GM12874 (cell line): ENCODE data around the gene NPAT.

Source experiments
- TF ChIP-seq, protein P1 (sequence below): IDR thresholded peaks from 2 replicates; pipeline ENCODE4 v1.5.1; 2011; ENCODE audit warnings: low read depth, mild to moderate bottlenecking, control low read depth, low read length, moderate library complexity; ENCODE audit not compliant: insufficient read depth

The NPAT gene

DNA sequence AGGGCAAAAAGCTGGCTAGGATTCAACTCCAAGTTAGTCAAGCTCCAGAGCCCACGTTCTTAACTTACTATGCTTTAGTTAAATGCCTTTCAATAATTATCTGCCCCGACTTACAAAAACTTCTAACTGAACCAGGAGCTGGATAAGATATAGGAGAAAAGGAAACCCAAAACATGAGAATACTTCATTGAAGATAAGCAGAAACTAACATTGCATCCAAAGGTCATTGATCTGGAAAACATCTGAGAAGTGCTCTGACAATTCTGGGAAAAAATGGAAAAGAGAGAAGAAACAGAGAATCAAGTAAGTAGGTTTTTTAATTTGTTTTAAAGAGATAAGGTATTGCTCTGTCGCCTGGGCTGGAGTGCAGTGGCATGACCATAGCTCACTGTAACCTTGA is 73.9 kb downstream of the NPAT start:
- TF ChIP-seq, protein P1, sequence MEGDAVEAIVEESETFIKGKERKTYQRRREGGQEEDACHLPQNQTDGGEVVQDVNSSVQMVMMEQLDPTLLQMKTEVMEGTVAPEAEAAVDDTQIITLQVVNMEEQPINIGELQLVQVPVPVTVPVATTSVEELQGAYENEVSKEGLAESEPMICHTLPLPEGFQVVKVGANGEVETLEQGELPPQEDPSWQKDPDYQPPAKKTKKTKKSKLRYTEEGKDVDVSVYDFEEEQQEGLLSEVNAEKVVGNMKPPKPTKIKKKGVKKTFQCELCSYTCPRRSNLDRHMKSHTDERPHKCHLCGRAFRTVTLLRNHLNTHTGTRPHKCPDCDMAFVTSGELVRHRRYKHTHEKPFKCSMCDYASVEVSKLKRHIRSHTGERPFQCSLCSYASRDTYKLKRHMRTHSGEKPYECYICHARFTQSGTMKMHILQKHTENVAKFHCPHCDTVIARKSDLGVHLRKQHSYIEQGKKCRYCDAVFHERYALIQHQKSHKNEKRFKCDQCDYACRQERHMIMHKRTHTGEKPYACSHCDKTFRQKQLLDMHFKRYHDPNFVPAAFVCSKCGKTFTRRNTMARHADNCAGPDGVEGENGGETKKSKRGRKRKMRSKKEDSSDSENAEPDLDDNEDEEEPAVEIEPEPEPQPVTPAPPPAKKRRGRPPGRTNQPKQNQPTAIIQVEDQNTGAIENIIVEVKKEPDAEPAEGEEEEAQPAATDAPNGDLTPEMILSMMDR, result no peak

DNA sequence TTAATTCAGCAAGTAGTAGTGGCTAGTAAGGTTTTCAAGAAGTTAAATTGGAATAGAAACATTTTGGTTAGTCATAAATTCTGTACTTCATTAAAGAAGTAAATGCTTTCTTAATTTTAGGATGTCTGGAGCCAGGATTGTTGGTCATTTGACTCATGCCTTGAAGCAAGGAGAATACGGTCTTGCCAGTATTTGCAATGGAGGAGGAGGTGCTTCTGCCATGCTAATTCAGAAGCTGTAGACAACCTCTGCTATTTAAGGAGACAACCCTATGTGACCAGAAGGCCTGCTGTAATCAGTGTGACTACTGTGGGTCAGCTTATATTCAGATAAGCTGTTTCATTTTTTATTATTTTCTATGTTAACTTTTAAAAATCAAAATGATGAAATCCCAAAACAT is 75.3 kb downstream of the NPAT start:
- TF ChIP-seq, protein P1, result no peak

DNA sequence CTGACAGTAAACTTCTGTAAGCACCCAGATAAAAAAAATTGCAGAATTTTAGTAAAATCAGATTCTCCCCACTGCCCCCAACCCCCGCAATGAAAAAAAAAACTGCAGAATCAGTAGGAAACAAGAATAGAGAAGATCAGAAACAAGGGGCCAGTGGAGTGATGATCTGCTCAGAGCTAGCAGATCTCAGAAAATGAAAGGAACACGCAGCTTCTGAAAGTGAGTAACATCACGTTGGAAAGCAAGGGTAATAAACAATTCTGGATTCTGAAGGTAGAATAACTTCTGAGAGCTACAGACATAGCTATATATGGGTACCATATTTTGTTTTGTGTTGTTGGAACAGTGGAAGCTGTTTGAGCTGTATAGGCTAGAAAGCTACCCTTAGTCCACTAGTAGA is 77.8 kb downstream of the NPAT start:
- TF ChIP-seq, protein P1, result no peak

DNA sequence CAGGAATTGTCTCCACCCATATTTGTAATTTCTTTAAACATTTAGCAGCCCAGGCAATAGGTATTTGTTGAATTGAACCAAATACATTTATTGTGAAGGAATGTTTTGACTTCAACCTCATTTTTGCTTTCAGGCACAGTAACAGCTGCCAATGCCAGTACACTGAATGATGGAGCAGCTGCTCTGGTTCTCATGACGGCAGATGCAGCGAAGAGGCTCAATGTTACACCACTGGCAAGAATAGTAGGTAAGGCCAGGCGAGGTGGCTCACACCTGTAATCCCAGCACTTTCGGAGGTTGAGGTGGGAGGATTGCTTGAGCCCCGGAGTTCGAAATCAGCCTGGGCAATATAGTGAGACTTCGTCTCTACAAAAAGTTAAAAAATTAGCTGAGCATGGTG is 80.1 kb downstream of the NPAT start:
- TF ChIP-seq, protein P1, result no peak

DNA sequence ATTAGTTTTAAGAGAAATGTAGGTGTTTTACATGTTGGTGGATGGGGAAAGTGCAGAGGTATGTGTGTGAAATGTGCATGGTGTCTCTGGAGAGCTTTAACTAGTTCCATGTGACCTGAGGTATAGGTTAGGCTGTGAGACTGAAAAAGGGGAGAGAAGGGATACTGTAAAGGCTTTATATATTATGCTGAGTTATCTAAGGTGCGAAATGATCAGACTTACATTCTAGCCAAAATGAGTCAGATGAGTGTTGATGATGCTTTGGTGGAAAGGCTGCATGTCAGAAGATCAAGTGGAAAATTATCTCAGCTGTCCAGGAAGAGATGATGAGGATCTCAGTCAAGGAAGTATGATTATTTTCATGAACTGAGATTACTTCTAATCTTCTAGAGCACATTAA is 85.2 kb downstream of the NPAT start:
- TF ChIP-seq, protein P1, result no peak

DNA sequence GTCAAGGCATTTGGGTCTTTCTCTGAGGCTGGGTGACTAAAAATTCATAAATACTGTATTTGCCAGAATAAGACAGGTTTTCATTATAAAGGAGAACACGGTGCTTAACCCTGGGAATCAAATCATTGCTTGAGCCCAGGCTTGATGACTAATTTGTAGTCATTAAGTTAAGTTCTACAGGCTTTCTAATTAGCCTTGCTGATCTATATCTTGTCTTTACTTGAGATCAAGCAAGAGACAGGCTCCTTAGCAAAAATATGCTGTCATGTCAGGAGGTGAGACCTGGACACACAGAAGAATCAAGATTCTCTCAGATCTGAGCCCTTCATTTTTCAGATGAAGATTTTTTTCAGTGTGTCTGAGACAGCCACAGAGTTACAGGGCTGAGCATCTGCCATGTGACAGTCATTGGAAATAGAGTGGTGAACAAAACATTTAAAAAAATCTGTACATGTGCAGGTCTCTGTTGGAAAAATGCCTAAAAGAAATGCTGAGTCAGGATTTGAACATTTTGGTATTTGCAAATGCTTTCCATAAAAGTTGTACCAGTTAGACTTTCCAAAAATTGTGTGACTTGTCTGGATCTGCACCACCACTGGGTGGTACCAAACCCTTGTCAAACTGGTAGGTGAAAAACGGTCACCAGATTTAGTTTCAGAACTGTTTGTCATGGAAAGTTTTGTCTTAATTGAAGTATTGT is 86.4 kb downstream of the NPAT start:
- TF ChIP-seq, protein P1, result peak; percentile 43; the same call in 1 of the 2 replicates

DNA sequence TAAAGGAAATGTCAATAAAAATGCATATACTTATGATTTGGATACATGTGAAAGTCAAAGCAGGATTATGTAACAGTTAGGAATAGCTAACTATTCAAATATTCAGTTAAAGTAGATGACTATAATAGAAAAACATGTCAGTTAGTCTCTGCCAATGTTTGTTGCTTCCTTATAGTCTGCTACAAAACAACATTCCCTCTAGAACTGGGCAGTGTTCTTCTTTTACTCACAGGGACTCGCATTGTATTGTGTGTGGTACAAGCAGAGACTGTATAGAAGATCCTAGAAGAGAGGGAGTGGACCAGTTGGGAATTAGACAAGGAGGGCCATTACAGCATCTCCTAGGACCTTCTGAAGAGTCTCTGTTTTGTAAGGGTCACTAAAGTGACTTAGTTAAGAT is 90.4 kb downstream of the NPAT start:
- TF ChIP-seq, protein P1, result no peak
